ENCODE measurements around the gene BCL2A1.

DNA sequence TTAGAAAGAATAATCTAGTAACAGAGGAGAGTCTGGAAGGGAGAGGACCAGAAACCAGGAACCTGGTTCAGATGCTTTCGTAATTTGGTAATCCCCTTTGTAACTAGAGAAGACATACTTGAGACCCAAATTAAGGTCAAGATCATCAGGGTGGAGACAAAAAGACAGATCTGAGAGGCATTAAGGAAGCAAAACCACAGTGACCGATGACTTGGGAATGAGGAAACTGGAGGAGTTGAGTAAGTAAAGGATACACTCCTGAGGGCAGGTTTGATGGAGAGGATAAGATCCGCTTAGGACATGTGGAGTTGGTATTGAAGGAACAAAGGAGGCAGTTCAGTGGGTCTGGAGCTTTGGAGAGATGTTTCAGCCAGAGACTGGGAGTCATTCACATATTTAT is 23.6 kb upstream of the BCL2A1 start:
- TF ChIP-seq CTCF (IDR thresholded peaks at IDR 0.05 in 8 of 11, conservative IDR thresholded peaks at IDR 0.05 in 3 of 11) (no peak), POLR2A (IDR thresholded peaks at IDR 0.05) (no peak), POLR2AphosphoS5 (IDR thresholded peaks at IDR 0.05) (no peak)
